Liver (tissue), 9 donors: ENCODE data around the gene ACACA. TPM values are rescaled to one million over a fixed set of nuclear protein-coding genes. Genes with fewer than 3 reads are reported as not detected.

Experiments used
- DNase-seq: peaks from one replicate; pipeline ENCODE4 v3.0.0-alpha.2; 2017; ENCODE audit warnings: low spot score
- H3K27ac ChIP-seq, 2 donors: one replicate each; pipeline ENCODE4 v1.7.0; 2013; ENCODE audit warnings: inconsistent platforms in 2 of 2, low read length in 2 of 2, control low read depth in 1 of 2, low read depth in 1 of 2, mild to moderate bottlenecking in 1 of 2
- H3K27me3 ChIP-seq, 4 donors: one replicate each; pipeline versions ENCODE4 v1.6.1 to v1.7.0; 2013; ENCODE audit warnings: low read length in 3 of 4, inconsistent platforms in 1 of 4, mild to moderate bottlenecking in 1 of 4, moderate library complexity in 1 of 4; ENCODE audit not compliant: control insufficient read depth in 4 of 4, insufficient read depth in 4 of 4
- H3K36me3 ChIP-seq, 4 donors: one replicate each; pipeline versions ENCODE4 v1.6.1 to v1.7.0; 2013; ENCODE audit warnings: low read length in 3 of 4, mild to moderate bottlenecking in 3 of 4, low read depth in 1 of 4, moderate library complexity in 1 of 4; ENCODE audit not compliant: control insufficient read depth in 4 of 4, insufficient read depth in 3 of 4
- H3K4me1 ChIP-seq, 4 donors: one replicate each; pipeline versions ENCODE4 v1.6.1 to v1.7.0; 2013; ENCODE audit warnings: low read length in 3 of 4, mild to moderate bottlenecking in 3 of 4, moderate library complexity in 1 of 4; ENCODE audit not compliant: control insufficient read depth in 4 of 4, insufficient read depth in 4 of 4
- H3K4me3 ChIP-seq, 3 donors: one replicate each; pipeline versions ENCODE4 v1.6.1 to v1.7.0; 2013; ENCODE audit warnings: low read length in 3 of 3, control low read depth in 1 of 3, low read depth in 1 of 3, mild to moderate bottlenecking in 1 of 3
- H3K9ac ChIP-seq, 2 donors: one replicate each; pipeline ENCODE4 v1.7.0; 2013; ENCODE audit warnings: low read length in 2 of 2, mild to moderate bottlenecking in 2 of 2, moderate library complexity in 2 of 2, control low read depth in 1 of 2, low read depth in 1 of 2
- H3K9me3 ChIP-seq, 4 donors: one replicate each; pipeline versions ENCODE4 v1.6.1 to v1.7.0; 2013; ENCODE audit warnings: low read length in 3 of 4; ENCODE audit not compliant: control insufficient read depth in 4 of 4
- CTCF ChIP-seq: fragments of 150-350 bp; IDR thresholded peaks from 2 replicates; pipeline ENCODE4 v1.5.1; 2017; ENCODE audit warnings: improper control_type of control experiment, low read depth, low read length; ENCODE audit not compliant: missing input control
- EGR1 ChIP-seq, 2 donors: IDR thresholded peaks; 2 replicates each; pipeline ENCODE4 v1.6.1; 2016 to 2018; ENCODE audit warnings: antibody characterized with exemption in 2 of 2, low read depth in 2 of 2
- FOXA1 ChIP-seq: IDR thresholded peaks from 2 replicates; pipeline ENCODE4 v1.6.1; 2016; ENCODE audit warnings: antibody characterized with exemption
- FOXA2 ChIP-seq: IDR thresholded peaks from 2 replicates; pipeline ENCODE4 v1.6.1; 2016; ENCODE audit warnings: antibody characterized with exemption
- GABPA ChIP-seq, 2 donors: IDR thresholded peaks in 1 of 2; conservative IDR thresholded peaks in 1 of 2; 2 replicates each; pipeline ENCODE4 v1.6.1; 2016; ENCODE audit warnings: antibody characterized with exemption in 2 of 2, mild to moderate bottlenecking in 1 of 2, moderate library complexity in 1 of 2
- HNF4A ChIP-seq, 2 donors: conservative IDR thresholded peaks; 2 replicates each; pipeline ENCODE4 v1.6.1; 2016; ENCODE audit warnings: antibody characterized with exemption in 2 of 2, mild to moderate bottlenecking in 2 of 2
- HNF4G ChIP-seq: IDR thresholded peaks from 2 replicates; pipeline ENCODE4 v1.6.1; 2016; ENCODE audit warnings: antibody characterized with exemption
- JUND ChIP-seq, 2 donors: IDR thresholded peaks; 2 replicates each; pipeline ENCODE4 v1.6.1; 2016; ENCODE audit warnings: antibody characterized with exemption in 2 of 2
- NR2F2 ChIP-seq: IDR thresholded peaks from 2 replicates; pipeline ENCODE4 v1.6.1; 2016; ENCODE audit warnings: antibody characterized with exemption
- RAD21 ChIP-seq, 2 donors: IDR thresholded peaks; 2 replicates each; pipeline ENCODE4 v1.6.1; 2016; ENCODE audit warnings: antibody characterized with exemption in 2 of 2, mild to moderate bottlenecking in 2 of 2
- RXRA ChIP-seq, 2 donors: IDR thresholded peaks; 2 replicates each; pipeline ENCODE4 v1.6.1; 2017 to 2018; ENCODE audit warnings: antibody characterized with exemption in 2 of 2, mild to moderate bottlenecking in 1 of 2
- SP1 ChIP-seq: IDR thresholded peaks from 2 replicates; pipeline ENCODE4 v1.6.1; 2018; ENCODE audit warnings: antibody characterized with exemption, mild to moderate bottlenecking
- TAF1 ChIP-seq: conservative IDR thresholded peaks from 2 replicates; pipeline ENCODE4 v1.6.1; 2016; ENCODE audit warnings: antibody characterized with exemption, mild to moderate bottlenecking
- YY1 ChIP-seq: IDR thresholded peaks from 2 replicates; pipeline ENCODE4 v1.6.1; 2016; ENCODE audit warnings: antibody characterized with exemption, mild to moderate bottlenecking
- WGBS: extraction: QIAGEN DNeasy Blood & Tissue Kit; methylation state at CpG from one replicate; pipeline ENCODE4 v1.1.7; 2013; 5-methylcytosine and 5-hydroxymethylcytosine counted together
- polyA plus RNA-seq, 2 donors: library from polyadenylated mRNA; stranded (reverse) in 1 of 2; unstranded in 1 of 2; fragments of 200-250 nt in 1 of 2; fragments of >200 nt in 1 of 2; fragmentation: Nextera tagmentation in 1 of 2; extraction: Ambion mirVana in 1 of 2; gene quantifications; one replicate each; pipeline versions ENCODE4 v1.2.1 to v1.2.3, GENCODE V29; 2013 to 2015
- total RNA-seq, 2 donors: library from RNA; depleted of rRNA; stranded (reverse); fragments of >200 nt; gene quantifications; one replicate each; pipeline ENCODE4 v1.2.3, GENCODE V29; 2014
- TF ChIP-seq, protein P1 (sequence below): IDR thresholded peaks from 2 replicates; pipeline ENCODE4 v1.6.1; 2016; ENCODE audit warnings: antibody characterized with exemption
- TF ChIP-seq, protein P2 (sequence below): IDR thresholded peaks from 2 replicates; pipeline ENCODE4 v1.6.1; 2016; ENCODE audit warnings: antibody characterized with exemption, mild to moderate bottlenecking
- TF ChIP-seq, protein P3 (sequence below): IDR thresholded peaks from 2 replicates; pipeline ENCODE4 v1.6.1; 2016; ENCODE audit warnings: antibody characterized with exemption
- TF ChIP-seq, protein P4 (sequence below): IDR thresholded peaks from 2 replicates; pipeline ENCODE4 v1.6.1; 2016; ENCODE audit warnings: antibody characterized with exemption
- donor health status: healthy.
- donor health status: healthy.
- donor health status: healthy.
- donor health status: healthy.
- donor health status: healthy.

ACACA gene
- total and polyA plus RNA-seq, 4 donors, result 14.8 to 49.5 (median 31.2) TPM

- Histone ChIP-seq H3K27me3 (no peaks in the 10 kb centered on the region), H3K4me3 (no peak overlapping the region), H3K9ac (no peak overlapping the region), H3K9me3 (no peaks in the 10 kb centered on the region), H3K36me3 (peaks cover 8 to 66% (median 33%) of the 10 kb centered on the region in 4 donors), H3K4me1 (no peaks in the 10 kb centered on the region), H3K27ac (no peak overlapping the region)
- DNase-seq, result no peak
- no peak for TF ChIP-seq FOXA1
- TF ChIP-seq, protein P1, sequence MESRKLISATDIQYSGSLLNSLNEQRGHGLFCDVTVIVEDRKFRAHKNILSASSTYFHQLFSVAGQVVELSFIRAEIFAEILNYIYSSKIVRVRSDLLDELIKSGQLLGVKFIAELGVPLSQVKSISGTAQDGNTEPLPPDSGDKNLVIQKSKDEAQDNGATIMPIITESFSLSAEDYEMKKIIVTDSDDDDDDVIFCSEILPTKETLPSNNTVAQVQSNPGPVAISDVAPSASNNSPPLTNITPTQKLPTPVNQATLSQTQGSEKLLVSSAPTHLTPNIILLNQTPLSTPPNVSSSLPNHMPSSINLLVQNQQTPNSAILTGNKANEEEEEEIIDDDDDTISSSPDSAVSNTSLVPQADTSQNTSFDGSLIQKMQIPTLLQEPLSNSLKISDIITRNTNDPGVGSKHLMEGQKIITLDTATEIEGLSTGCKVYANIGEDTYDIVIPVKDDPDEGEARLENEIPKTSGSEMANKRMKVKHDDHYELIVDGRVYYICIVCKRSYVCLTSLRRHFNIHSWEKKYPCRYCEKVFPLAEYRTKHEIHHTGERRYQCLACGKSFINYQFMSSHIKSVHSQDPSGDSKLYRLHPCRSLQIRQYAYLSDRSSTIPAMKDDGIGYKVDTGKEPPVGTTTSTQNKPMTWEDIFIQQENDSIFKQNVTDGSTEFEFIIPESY, result no peak
- no peak for TF ChIP-seq NR2F2
- no peak for TF ChIP-seq GABPA (IDR thresholded peaks at IDR 0.05 in 1 of 2, conservative IDR thresholded peaks at IDR 0.05 in 1 of 2)
- TF ChIP-seq, protein P2, sequence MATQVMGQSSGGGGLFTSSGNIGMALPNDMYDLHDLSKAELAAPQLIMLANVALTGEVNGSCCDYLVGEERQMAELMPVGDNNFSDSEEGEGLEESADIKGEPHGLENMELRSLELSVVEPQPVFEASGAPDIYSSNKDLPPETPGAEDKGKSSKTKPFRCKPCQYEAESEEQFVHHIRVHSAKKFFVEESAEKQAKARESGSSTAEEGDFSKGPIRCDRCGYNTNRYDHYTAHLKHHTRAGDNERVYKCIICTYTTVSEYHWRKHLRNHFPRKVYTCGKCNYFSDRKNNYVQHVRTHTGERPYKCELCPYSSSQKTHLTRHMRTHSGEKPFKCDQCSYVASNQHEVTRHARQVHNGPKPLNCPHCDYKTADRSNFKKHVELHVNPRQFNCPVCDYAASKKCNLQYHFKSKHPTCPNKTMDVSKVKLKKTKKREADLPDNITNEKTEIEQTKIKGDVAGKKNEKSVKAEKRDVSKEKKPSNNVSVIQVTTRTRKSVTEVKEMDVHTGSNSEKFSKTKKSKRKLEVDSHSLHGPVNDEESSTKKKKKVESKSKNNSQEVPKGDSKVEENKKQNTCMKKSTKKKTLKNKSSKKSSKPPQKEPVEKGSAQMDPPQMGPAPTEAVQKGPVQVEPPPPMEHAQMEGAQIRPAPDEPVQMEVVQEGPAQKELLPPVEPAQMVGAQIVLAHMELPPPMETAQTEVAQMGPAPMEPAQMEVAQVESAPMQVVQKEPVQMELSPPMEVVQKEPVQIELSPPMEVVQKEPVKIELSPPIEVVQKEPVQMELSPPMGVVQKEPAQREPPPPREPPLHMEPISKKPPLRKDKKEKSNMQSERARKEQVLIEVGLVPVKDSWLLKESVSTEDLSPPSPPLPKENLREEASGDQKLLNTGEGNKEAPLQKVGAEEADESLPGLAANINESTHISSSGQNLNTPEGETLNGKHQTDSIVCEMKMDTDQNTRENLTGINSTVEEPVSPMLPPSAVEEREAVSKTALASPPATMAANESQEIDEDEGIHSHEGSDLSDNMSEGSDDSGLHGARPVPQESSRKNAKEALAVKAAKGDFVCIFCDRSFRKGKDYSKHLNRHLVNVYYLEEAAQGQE, result no peak
- TF ChIP-seq, protein P3, sequence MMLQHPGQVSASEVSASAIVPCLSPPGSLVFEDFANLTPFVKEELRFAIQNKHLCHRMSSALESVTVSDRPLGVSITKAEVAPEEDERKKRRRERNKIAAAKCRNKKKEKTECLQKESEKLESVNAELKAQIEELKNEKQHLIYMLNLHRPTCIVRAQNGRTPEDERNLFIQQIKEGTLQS, result no peak
- TF ChIP-seq FOXA2, result no peak
- TF ChIP-seq, protein P4, sequence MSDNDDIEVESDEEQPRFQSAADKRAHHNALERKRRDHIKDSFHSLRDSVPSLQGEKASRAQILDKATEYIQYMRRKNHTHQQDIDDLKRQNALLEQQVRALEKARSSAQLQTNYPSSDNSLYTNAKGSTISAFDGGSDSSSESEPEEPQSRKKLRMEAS, result no peak
- TF ChIP-seq CTCF, result no peak
- no peak for TF ChIP-seq RXRA (IDR thresholded peaks at IDR 0.05)
- TF ChIP-seq RAD21 (IDR thresholded peaks at IDR 0.05), result no peak
- TF ChIP-seq JUND (IDR thresholded peaks at IDR 0.05), result no peak
- no peak for TF ChIP-seq HNF4G
- TF ChIP-seq EGR1 (IDR thresholded peaks at IDR 0.05; ENCODE audit: low read depth in 2 of 2), result no peak
- no peak for TF ChIP-seq SP1
- no peak for TF ChIP-seq YY1
- no peak for TF ChIP-seq HNF4A (conservative IDR thresholded peaks at IDR 0.05)
- no peak for TF ChIP-seq TAF1
- 66% methylated on average over 7 of the region's 7 CpGs for WGBS
Observed at GRCh38 chr17:37089956-37090355, 316.7 kb downstream of the ACACA start.
